GM10248 (cell line): ENCODE measurements around the gene BHLHE41.

Experiments used
- CTCF ChIA-PET: fragments of 300-600 bp; sonication (Branson Sonifier 250); formaldehyde crosslinking; extraction: SDS; loops from one replicate; lab custom pipeline; 2021; ENCODE audit warnings: antibody characterized with exemption; lab: Yijun Ruan, JAX
- POLR2A ChIA-PET: fragments of 350-650 bp; sonication (Branson Sonifier 250); formaldehyde crosslinking; extraction: SDS; loops from one replicate; lab custom pipeline; 2020; ENCODE audit warnings: antibody characterized with exemption; lab: Yijun Ruan, JAX
- DNase-seq: peaks from one replicate; pipeline ENCODE4 v3.0.0; 2012; ENCODE audit errors: extremely low spot score
- CTCF ChIP-seq: IDR thresholded peaks from 2 replicates; pipeline ENCODE4 v1.5.1; 2012; ENCODE audit warnings: mild to moderate bottlenecking, low read depth; ENCODE audit errors: extremely low read depth, missing control alignments, control extremely low read depth

Gene BHLHE41

DNA sequence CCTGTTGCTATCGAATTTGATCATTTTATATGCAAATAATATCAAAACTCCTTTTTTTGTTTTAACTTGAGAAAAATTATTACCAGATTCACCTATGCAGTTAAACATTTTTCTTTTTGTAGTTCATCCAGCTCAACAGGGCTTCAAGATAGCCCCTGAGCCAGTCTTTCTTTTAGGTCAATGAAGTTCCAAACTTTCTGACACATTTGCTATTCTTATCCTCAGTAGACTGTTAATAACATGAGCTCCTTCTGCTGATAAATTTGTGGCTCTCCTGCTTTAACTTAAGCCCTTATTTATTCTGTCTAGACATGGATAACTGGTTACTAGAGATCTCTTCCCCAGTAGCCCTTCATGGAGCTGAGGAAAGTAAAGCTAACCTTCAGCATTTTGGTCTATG lies 37.3 kb upstream of the BHLHE41 start:
- POLR2A ChIA-PET: no interaction called here
- TF ChIP-seq CTCF: no peak
- CTCF ChIA-PET: interaction anchor here (0.8 to 1.8 kb wide), 3 partner anchors 8 to 52 kb away, joined by 3 read pairs; no protein-coding TSS in a partner anchor
- no peak for DNase-seq

- ChIA-PET CTCF (interaction anchor here (0.9 to 1.9 kb wide), 4 partner anchors 13 to 61 kb away, joined by 3 to 9 read pairs (median 4); no protein-coding TSS in a partner anchor), POLR2A (no interaction called here)
- DNase-seq: peak; percentile 19
- TF ChIP-seq CTCF: no peak
Observed at GRCh38 chr12:26158078-26158764, 33.4 kb upstream of the BHLHE41 start.

DNA sequence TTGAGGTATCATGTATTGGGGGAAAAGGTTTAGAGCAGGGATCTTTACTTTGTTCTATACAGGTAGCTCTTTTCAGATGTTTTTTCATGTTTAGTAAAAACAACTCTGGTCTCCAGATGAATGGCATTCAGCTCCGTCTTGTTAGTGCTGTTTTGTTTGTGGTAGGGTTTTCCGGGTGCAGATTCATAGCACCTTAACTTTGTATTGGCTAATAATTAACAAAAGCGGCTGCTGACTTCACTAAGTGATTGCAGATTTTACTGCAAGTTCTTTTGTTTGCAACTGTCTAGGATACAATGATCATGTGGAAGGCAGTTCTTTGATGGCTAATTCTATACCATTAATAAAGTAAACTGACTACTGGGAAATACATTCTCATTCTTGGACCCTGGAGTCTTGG lies 32.2 kb upstream of the BHLHE41 start:
- ChIA-PET POLR2A (interaction anchor here (1.2 kb wide), 1 partner anchor 13 kb away, joined by 3 read pairs; no protein-coding TSS in a partner anchor), CTCF (interaction anchor here (0.8 to 2.2 kb wide), 6 partner anchors 9 to 63 kb away, joined by 3 to 9 read pairs (median 4); partner anchors contain the start of gene SSPN)
- TF ChIP-seq CTCF: no peak
- DNase-seq: no peak

DNA sequence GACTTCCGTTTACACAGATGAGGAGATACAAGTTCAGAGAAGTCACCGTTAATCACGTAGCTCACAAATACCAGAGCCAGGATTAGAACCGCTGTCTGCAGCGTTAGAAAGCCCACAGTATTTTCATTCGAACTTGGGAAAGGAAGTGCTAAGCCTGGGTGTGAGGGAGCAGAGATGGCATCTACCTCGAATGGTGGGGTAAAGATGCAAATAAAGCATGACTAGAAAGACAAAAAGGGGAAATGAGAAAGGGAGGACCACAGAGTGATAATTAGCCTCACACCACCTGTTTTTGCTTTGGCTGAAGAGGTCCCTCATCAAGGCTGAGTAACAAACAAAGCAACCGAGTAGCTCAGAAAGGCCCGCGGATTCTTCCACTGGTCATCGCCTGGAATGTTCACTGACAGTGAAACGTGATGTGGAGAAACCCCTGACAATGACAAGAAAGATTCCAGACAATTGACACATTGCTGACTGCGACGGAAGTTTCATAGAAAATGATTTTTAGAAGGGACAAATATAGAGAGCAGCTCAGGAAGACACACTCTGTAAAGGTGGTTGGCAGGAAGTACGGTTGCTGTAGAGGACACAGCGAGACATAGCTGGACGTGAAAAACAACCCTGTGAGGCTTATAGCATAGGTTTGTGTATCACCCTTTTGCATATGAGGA lies 31.5 kb upstream of the BHLHE41 start:
- peak; percentile 68 for DNase-seq
- CTCF ChIA-PET: interaction anchor here (0.8 to 2.2 kb wide), 7 partner anchors 9 to 62 kb away, joined by 3 to 9 read pairs (median 4); partner anchors contain the start of gene SSPN
- no peak for TF ChIP-seq CTCF
- POLR2A ChIA-PET: interaction anchor here (1.2 kb wide), 1 partner anchor 12 kb away, joined by 3 read pairs; no protein-coding TSS in a partner anchor

DNA sequence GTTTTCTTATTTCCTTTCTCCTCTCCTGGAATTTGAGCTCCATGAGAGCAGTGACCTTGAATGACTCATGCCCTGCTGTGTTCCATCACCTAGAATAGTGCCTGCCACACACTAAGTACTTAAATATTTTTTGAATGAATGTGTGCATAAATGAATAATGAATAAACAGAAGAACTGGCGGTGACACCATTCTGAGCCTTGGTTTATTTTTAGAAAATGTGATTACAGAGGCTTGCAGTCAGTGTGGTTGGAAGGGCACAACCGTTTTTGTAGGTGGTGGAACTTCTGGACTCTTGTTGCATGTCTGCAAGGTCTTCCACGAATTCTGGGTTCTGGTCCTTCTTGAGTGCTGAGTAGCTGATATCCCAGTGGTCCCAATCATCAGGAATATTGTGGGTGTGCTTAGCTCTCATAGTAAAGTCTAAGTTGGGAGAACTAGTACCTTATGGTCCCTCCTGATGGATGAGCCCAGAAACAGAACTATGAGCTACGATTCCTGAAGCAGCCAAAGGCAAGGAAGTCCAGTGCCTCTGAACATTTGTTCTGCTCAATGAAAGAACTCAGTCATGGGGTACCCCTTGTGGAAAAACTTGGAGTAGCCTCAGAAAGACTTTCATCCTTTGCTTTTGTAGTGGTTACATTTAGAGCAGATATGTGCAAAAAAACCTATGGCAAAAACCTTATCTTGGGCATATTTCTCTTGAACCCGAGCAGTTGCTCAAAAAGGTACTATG lies 28.8 kb upstream of the BHLHE41 start:
- POLR2A ChIA-PET: no interaction called here
- no peak for DNase-seq
- TF ChIP-seq CTCF: no peak
- CTCF ChIA-PET: interaction anchor here (0.8 to 2.0 kb wide), 6 partner anchors 9 to 35 kb away, joined by 3 to 7 read pairs (median 3); no protein-coding TSS in a partner anchor
